HG02943 (cell line): ENCODE measurements around the gene FARSA.

ENCODE experiments used
- ATAC-seq: cut with Tn5 transposase; IDR thresholded peaks from one replicate; pipeline ENCODE4 v1.9.1; 2021; ENCODE audit warnings: mild to moderate bottlenecking, low read depth, moderate library complexity; ENCODE audit not compliant: unreplicated experiment

The FARSA gene

DNA sequence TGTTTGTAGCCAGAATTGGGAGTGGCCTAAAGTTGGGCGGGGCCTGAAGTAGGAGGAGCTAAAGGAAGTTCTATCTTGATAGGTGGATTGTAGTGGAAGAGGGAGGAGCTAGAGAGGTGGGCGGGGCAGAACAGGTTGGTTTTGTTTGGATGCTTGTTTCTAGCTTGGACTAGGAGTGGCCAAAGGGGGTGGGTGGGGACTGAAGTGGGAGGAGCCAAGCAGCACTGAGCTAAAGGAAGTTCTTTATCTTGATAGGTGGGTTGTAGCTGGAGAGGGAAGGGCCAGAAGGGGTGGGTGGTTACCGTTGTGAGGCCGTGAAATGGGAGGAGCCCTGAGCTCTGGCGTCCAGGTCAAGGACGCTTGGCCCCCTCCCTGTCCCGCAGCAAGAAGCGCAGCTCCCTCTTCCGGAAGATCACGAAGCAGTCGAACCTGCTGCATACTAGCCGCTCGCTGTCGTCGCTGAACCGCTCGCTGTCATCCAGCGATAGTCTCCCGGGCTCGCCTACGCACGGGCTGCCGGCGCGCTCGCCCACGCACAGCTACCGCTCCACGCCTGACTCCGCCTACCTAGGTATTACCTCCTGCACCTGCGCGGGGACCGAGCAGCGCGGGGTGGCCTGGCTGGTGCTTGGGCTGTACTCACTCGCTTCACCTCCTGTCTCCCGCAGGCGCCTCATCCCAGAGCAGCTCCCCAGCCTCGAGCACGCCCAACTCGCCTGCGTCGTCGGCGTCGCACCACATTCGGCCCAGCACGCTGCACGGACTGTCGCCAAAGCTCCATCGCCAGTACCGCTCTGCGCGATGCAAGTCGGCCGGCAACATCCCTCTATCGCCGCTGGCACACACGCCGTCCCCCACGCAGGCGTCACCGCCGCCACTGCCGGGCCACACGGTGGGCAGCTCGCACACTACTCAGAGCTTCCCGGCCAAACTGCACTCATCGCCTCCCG, 60.3 kb downstream of the FARSA start:
- ATAC-seq: no peak
